ENCODE data around the gene NEUROG1. TPM values are rescaled to one million over a fixed set of nuclear protein-coding genes. Genes with fewer than 3 reads are reported as not detected.

Gene NEUROG1
- total RNA-seq, 4 donors from 2014 or later: not detected

Other genes starting within 250 kb of the NEUROG1 start
- gene MACROH2A1, start 136.7 kb downstream of the NEUROG1 start, total RNA-seq: 100 to 1,000 TPM; 407 to 489 (median 431) TPM
- 1 to 10 TPM in 1 of 4 donors, under 1 TPM in 1, not detected in 2; 0.27 to 1.7 TPM for gene DCANP1, start 88.6 kb downstream of the NEUROG1 start, total RNA-seq
- gene TIFAB, start 83.6 kb downstream of the NEUROG1 start, total RNA-seq: under 1 TPM in 1 of 4 donors, not detected in 3; 0.83 TPM
- 100 to 1,000 TPM in 1 of 4 donors, 10 to 100 TPM in 3; 17.3 to 122 (median 23.4) TPM for gene CXCL14, start 43.0 kb upstream of the NEUROG1 start, total RNA-seq

All from Peyer's patch (tissue), 4 donors.